HepG2 (cell line): ENCODE data around the gene GRB7. TPM values are rescaled to one million over a fixed set of nuclear protein-coding genes. Genes with fewer than 3 reads are reported as not detected.

Source experiments
- GTF3A ChIP-seq: sonication (generic); formaldehyde crosslinking; conservative IDR thresholded peaks from 2 replicates; pipeline ENCODE4 v1.4.0; 2020; ENCODE audit warnings: mild to moderate bottlenecking, missing genetic modification reagents
- GZF1 ChIP-seq: sonication (generic); formaldehyde crosslinking; IDR thresholded peaks from 2 replicates; pipeline ENCODE4 v1.5.1; 2020; ENCODE audit warnings: mild to moderate bottlenecking, missing genetic modification reagents
- KDM5A ChIP-seq: fragments of 200-600 bp; sonication (generic); IDR thresholded peaks from 2 replicates; pipeline ENCODE4 v1.7.0; 2018; ENCODE audit warnings: antibody characterized with exemption, mild to moderate bottlenecking, low read length, borderline replicate concordance
- MLLT10 ChIP-seq: sonication (generic); formaldehyde crosslinking; IDR thresholded peaks from 2 replicates; pipeline ENCODE4 v1.4.0; 2020; ENCODE audit warnings: missing genetic modification reagents
- NCOA5 ChIP-seq: sonication (generic); formaldehyde crosslinking; IDR thresholded peaks from 2 replicates; pipeline ENCODE4 v1.4.0; 2020; ENCODE audit warnings: missing genetic modification reagents
- NFIB ChIP-seq: sonication (generic); formaldehyde crosslinking; IDR thresholded peaks from 2 replicates; pipeline ENCODE4 v1.9.0; 2021; ENCODE audit warnings: missing genetic modification reagents, mild to moderate bottlenecking, borderline replicate concordance
- NONO ChIP-seq, 2 experiments: fragments of 450-650 bp in 1 of 2; sonication (generic) in 1 of 2; formaldehyde crosslinking in 1 of 2; IDR thresholded peaks in 1 of 2; conservative IDR thresholded peaks in 1 of 2; 2 replicates each; pipeline versions ENCODE4 v1.6.1 to v1.8.0; 2017 to 2022; ENCODE audit warnings: mild to moderate bottlenecking in 1 of 2, missing genetic modification reagents in 1 of 2, moderate library complexity in 1 of 2
- RBM22 ChIP-seq: fragments of 200-400 bp; formaldehyde crosslinking; optimal IDR thresholded peaks from 2 replicates; pipeline ENCODE3; 2017; ENCODE audit warnings: mild to moderate bottlenecking, low read length, moderate library complexity
- SMARCC2 ChIP-seq: fragments of 450-650 bp; IDR thresholded peaks from 2 replicates; pipeline ENCODE4 v1.6.1; 2017; ENCODE audit warnings: antibody characterized with exemption, mild to moderate bottlenecking
- SMARCE1 ChIP-seq: fragments of 450-650 bp; IDR thresholded peaks from 2 replicates; pipeline ENCODE4 v1.6.1; 2017; ENCODE audit warnings: borderline replicate concordance
- SMYD3 ChIP-seq: sonication (generic); formaldehyde crosslinking; IDR thresholded peaks from 2 replicates; pipeline ENCODE4 v1.8.1; 2023; ENCODE audit warnings: mild to moderate bottlenecking, missing genetic modification reagents
- SRY ChIP-seq: sonication (generic); formaldehyde crosslinking; IDR thresholded peaks from 2 replicates; pipeline ENCODE4 v1.8.0; 2022; ENCODE audit warnings: mild to moderate bottlenecking, missing genetic modification reagents
- ZBED4 ChIP-seq: sonication (generic); formaldehyde crosslinking; IDR thresholded peaks from 2 replicates; pipeline ENCODE4 v1.4.0; 2020; ENCODE audit warnings: missing genetic modification reagents, borderline replicate concordance
- ZFP36L1 ChIP-seq: sonication (generic); formaldehyde crosslinking; IDR thresholded peaks from 2 replicates; pipeline ENCODE4 v1.8.0; 2022; ENCODE audit warnings: mild to moderate bottlenecking, missing genetic modification reagents, moderate library complexity
- ZNF75D ChIP-seq: sonication (generic); formaldehyde crosslinking; IDR thresholded peaks from 2 replicates; pipeline ENCODE4 v1.8.1; 2023; ENCODE audit warnings: missing genetic modification reagents, mild to moderate bottlenecking, borderline replicate concordance
- ZNF816 ChIP-seq: sonication (generic); formaldehyde crosslinking; IDR thresholded peaks from 2 replicates; pipeline ENCODE4 v1.8.0; 2022; ENCODE audit warnings: missing genetic modification reagents, mild to moderate bottlenecking, borderline replicate concordance
- ZNF891 ChIP-seq: sonication (generic); formaldehyde crosslinking; IDR thresholded peaks from 2 replicates; pipeline ENCODE4 v1.5.0; 2020; ENCODE audit warnings: mild to moderate bottlenecking, missing genetic modification reagents
- polyA plus RNA-seq, 8 experiments: library from polyadenylated mRNA; depleted of rRNA in 3 of 8; stranded (reverse) in 7 of 8; unstranded in 1 of 8; fragments of >200 nt; fragmentation: Illumina TruSeq in 4 of 8; extraction: Trizol in 4 of 8; gene quantifications; 2 replicates each; pipeline versions ENCODE4 v1.2.1 to v1.2.3, GENCODE V29; 2011 to 2016; ENCODE audit warnings: low read depth in 4 of 8, missing spikeins in 1 of 8, mixed read lengths in 1 of 8; ENCODE audit not compliant: insufficient read depth in 1 of 8
- total RNA-seq, 5 experiments: library from RNA; depleted of rRNA; stranded (reverse); fragments of >200 nt; fragmentation: Illumina TruSeq; extraction: Trizol; gene quantifications; 2 replicates each; pipeline ENCODE4 v1.2.3, GENCODE V29; 2016; ENCODE audit warnings: low read depth in 1 of 5
- TF ChIP-seq, protein P1 (sequence below): IDR thresholded peaks from 2 replicates; pipeline ENCODE4 v1.4.0; 2020; ENCODE audit warnings: mild to moderate bottlenecking, missing genetic modification reagents
- TF ChIP-seq, protein P2 (sequence below): sonication (generic); formaldehyde crosslinking; IDR thresholded peaks from 2 replicates; pipeline ENCODE4 v1.8.1; 2023; ENCODE audit warnings: missing genetic modification reagents, mild to moderate bottlenecking, borderline replicate concordance
- TF ChIP-seq, protein P3 (sequence below): sonication (generic); formaldehyde crosslinking; IDR thresholded peaks from 2 replicates; pipeline ENCODE4 v1.5.1; 2020; ENCODE audit warnings: missing genetic modification reagents, mild to moderate bottlenecking, borderline replicate concordance

The GRB7 gene
- total and polyA plus RNA-seq, 2 of the 13 experiments (the other 11 are each of a cell fraction or from before 2014, with no cell fraction given): 60.2 to 77.7 TPM

DNA sequence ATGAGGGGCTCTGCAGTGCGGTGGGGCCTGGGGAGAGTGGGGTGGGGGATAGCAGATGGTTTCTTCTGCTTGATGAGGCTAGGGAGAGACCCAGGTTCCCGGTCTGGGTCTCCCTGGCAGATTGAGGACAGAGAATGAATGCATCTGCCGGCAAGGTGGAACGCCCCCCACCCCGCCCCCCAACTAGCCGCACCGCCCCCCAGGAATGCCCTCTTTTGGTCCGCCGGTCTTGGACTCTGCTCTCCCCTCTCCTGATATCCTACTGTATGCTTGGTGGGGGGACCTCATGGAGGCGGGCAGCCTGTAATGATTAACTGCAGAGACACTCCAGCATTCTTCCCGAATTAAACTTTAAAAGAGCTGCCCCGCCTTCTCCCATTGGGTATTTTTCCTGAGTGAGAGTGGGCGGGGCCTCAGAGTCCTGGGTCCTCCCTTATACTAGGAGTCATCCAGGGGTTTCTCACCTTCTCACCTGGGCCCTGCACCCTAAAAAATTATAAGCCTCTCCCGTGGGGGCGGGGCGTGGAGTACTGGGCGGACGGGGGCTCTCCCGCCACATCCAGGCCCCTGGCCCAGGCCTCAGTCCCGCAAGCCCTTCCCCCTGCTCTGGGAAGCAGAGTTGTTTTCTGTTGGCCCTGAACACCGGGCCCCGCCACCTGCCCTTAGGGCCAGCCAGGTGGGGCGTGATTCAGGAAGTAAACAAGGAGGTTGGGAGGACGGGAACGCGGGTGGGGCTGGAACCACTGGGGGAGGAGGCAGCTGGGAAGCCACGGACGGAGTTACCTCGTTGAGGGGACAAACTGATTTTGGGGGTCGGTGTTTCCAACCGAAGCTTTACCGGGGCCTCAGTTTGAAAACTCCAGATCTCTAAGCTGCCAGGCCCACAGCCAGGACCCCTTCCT is 1.5 kb downstream of the GRB7 start (continued):
- TF ChIP-seq SMARCE1 (no peak), GZF1 (no peak), NFIB (CRISPR knock-in tag) (no peak), MLLT10 (no peak), ZNF75D (CRISPR knock-in tag) (no peak), GTF3A (CRISPR knock-in tag) (0 out of 2 replicates have a peak, but pooled peaks have one; percentile 41), NCOA5 (CRISPR knock-in tag) (no peak), SMYD3 (CRISPR knock-in tag) (0 out of 2 replicates have a peak, but pooled peaks have one; percentile 18), RBM22 (no peak), ZNF891 (CRISPR knock-in tag) (no peak), ZBED4 (CRISPR knock-in tag) (peak; percentile 34; the same call in 1 of the 2 replicates), SMARCC2 (no peak), ZNF816 (CRISPR knock-in tag) (no peak; the same call in 1 of the 2 replicates), SRY (CRISPR knock-in tag) (no peak), KDM5A (no peak; the same call in 1 of the 2 replicates), NONO (IDR thresholded peaks at IDR 0.05) (no peak), NONO (CRISPR knock-in tag; conservative IDR thresholded peaks at IDR 0.05) (peak; percentile 97), ZFP36L1 (no peak; the same call in 1 of the 2 replicates)
- TF ChIP-seq, protein P1, sequence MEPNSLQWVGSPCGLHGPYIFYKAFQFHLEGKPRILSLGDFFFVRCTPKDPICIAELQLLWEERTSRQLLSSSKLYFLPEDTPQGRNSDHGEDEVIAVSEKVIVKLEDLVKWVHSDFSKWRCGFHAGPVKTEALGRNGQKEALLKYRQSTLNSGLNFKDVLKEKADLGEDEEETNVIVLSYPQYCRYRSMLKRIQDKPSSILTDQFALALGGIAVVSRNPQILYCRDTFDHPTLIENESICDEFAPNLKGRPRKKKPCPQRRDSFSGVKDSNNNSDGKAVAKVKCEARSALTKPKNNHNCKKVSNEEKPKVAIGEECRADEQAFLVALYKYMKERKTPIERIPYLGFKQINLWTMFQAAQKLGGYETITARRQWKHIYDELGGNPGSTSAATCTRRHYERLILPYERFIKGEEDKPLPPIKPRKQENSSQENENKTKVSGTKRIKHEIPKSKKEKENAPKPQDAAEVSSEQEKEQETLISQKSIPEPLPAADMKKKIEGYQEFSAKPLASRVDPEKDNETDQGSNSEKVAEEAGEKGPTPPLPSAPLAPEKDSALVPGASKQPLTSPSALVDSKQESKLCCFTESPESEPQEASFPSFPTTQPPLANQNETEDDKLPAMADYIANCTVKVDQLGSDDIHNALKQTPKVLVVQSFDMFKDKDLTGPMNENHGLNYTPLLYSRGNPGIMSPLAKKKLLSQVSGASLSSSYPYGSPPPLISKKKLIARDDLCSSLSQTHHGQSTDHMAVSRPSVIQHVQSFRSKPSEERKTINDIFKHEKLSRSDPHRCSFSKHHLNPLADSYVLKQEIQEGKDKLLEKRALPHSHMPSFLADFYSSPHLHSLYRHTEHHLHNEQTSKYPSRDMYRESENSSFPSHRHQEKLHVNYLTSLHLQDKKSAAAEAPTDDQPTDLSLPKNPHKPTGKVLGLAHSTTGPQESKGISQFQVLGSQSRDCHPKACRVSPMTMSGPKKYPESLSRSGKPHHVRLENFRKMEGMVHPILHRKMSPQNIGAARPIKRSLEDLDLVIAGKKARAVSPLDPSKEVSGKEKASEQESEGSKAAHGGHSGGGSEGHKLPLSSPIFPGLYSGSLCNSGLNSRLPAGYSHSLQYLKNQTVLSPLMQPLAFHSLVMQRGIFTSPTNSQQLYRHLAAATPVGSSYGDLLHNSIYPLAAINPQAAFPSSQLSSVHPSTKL: peak; percentile 75
- TF ChIP-seq, protein P2, sequence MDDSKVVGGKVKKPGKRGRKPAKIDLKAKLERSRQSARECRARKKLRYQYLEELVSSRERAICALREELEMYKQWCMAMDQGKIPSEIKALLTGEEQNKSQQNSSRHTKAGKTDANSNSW: no peak
- TF ChIP-seq, protein P3, sequence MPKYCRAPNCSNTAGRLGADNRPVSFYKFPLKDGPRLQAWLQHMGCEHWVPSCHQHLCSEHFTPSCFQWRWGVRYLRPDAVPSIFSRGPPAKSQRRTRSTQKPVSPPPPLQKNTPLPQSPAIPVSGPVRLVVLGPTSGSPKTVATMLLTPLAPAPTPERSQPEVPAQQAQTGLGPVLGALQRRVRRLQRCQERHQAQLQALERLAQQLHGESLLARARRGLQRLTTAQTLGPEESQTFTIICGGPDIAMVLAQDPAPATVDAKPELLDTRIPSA (CRISPR knock-in tag): 0 out of 2 replicates have a peak, but pooled peaks have one; percentile 2
